HEK293 (cell line): ENCODE measurements around the gene CPN2.

Experiments
- CTCF ChIA-PET: fragments of 350-600 bp; formaldehyde crosslinking; extraction: SDS; loops from one replicate; lab custom pipeline; 2021; ENCODE audit warnings: antibody characterized with exemption; lab: Yijun Ruan, JAX
- POLR2A ChIA-PET: fragments of 300-600 bp; formaldehyde crosslinking; extraction: SDS; loops from one replicate; lab custom pipeline; 2020; ENCODE audit warnings: antibody characterized with exemption, inconsistent platforms; lab: Yijun Ruan, JAX
- H3K27ac ChIP-seq: fragments of 200-500 bp; sonication (Bioruptor generic); 2 replicates; pipeline ENCODE4 v1.5.1; 2014; ENCODE audit warnings: low read depth, low read length, control low read depth, inconsistent platforms; ENCODE audit errors: extremely low read depth
- H3K36me3 ChIP-seq, 2 experiments: fragments of 200-500 bp in 1 of 2; sonication (Bioruptor generic) in 1 of 2; 1 replicate in 1 of 2; 2 replicates in 1 of 2; pipeline ENCODE4 v1.5.1; 2014 to 2017; ENCODE audit warnings: inconsistent platforms in 2 of 2, low read length in 2 of 2; ENCODE audit not compliant: control insufficient read depth in 2 of 2, insufficient read depth in 1 of 2
- H3K4me1 ChIP-seq: fragments of 200-500 bp; sonication (Bioruptor generic); 2 replicates; pipeline ENCODE4 v1.5.1; 2014; ENCODE audit warnings: mild to moderate bottlenecking, low read length, inconsistent platforms; ENCODE audit not compliant: control insufficient read depth, insufficient read depth
- H3K4me3 ChIP-seq: 2 replicates; pipeline ENCODE4 v1.5.1; 2011; ENCODE audit warnings: low read depth, mild to moderate bottlenecking, control low read depth, low read length, moderate library complexity
- H3K9me3 ChIP-seq: fragments of 200-500 bp; sonication (Bioruptor generic); 2 replicates; pipeline ENCODE4 v1.5.1; 2014; ENCODE audit warnings: low read depth, low read length, inconsistent platforms; ENCODE audit not compliant: control insufficient read depth, insufficient read depth
- GLI4 ChIP-seq: fragments of 450-650 bp; formaldehyde crosslinking; IDR thresholded peaks from 2 replicates; pipeline ENCODE4 v1.5.1; 2016; ENCODE audit warnings: missing biosample characterization, missing genetic modification characterization
- KLF1 ChIP-seq: fragments of 450-650 bp; formaldehyde crosslinking; IDR thresholded peaks from 2 replicates; pipeline ENCODE4 v1.5.1; 2016; ENCODE audit warnings: missing biosample characterization, missing genetic modification characterization
- KLF9 ChIP-seq: fragments of 450-650 bp; formaldehyde crosslinking; IDR thresholded peaks from 2 replicates; pipeline ENCODE4 v1.5.1; 2016; ENCODE audit warnings: missing biosample characterization, missing genetic modification characterization, low read depth
- PRDM10 ChIP-seq: fragments of 450-650 bp; formaldehyde crosslinking; IDR thresholded peaks from 2 replicates; pipeline ENCODE4 v1.5.1; 2016; ENCODE audit warnings: missing biosample characterization, missing genetic modification characterization
- PRDM4 ChIP-seq: fragments of 450-650 bp; formaldehyde crosslinking; IDR thresholded peaks from 2 replicates; pipeline ENCODE4 v1.5.1; 2017; ENCODE audit warnings: missing biosample characterization, missing genetic modification characterization
- TCF7L2 ChIP-seq: IDR thresholded peaks from 2 replicates; pipeline ENCODE4 v1.6.1; 2011; ENCODE audit warnings: low read depth, mild to moderate bottlenecking, inconsistent platforms, low read length, moderate library complexity, borderline replicate concordance
- ZBTB20 ChIP-seq: fragments of 450-650 bp; formaldehyde crosslinking; IDR thresholded peaks from 2 replicates; pipeline ENCODE4 v1.5.1; 2016; ENCODE audit warnings: missing biosample characterization, missing genetic modification characterization
- ZBTB48 ChIP-seq: fragments of 450-650 bp; formaldehyde crosslinking; IDR thresholded peaks from 2 replicates; pipeline ENCODE4 v1.5.1; 2016; ENCODE audit warnings: missing biosample characterization, missing genetic modification characterization
- ZNF114 ChIP-seq: fragments of 450-650 bp; formaldehyde crosslinking; IDR thresholded peaks from 2 replicates; pipeline ENCODE4 v1.5.0; 2017; ENCODE audit warnings: missing biosample characterization, missing genetic modification characterization
- ZNF132 ChIP-seq: fragments of 450-650 bp; formaldehyde crosslinking; IDR thresholded peaks from 2 replicates; pipeline ENCODE4 v1.5.1; 2017; ENCODE audit warnings: missing biosample characterization, missing genetic modification characterization, borderline replicate concordance
- ZNF2 ChIP-seq: fragments of 450-650 bp; formaldehyde crosslinking; IDR thresholded peaks from 2 replicates; pipeline ENCODE4 v1.5.1; 2016; ENCODE audit warnings: missing biosample characterization, missing genetic modification characterization
- ZNF202 ChIP-seq: fragments of 450-650 bp; formaldehyde crosslinking; IDR thresholded peaks from 2 replicates; pipeline ENCODE4 v1.5.1; 2016; ENCODE audit warnings: missing biosample characterization, missing genetic modification characterization, borderline replicate concordance
- ZNF311 ChIP-seq: fragments of 450-650 bp; formaldehyde crosslinking; IDR thresholded peaks from 2 replicates; pipeline ENCODE4 v1.5.1; 2017; ENCODE audit warnings: missing biosample characterization, missing genetic modification characterization, borderline replicate concordance
- ZNF521 ChIP-seq: fragments of 450-650 bp; formaldehyde crosslinking; IDR thresholded peaks from 2 replicates; pipeline ENCODE4 v1.5.1; 2017; ENCODE audit warnings: missing biosample characterization, mild to moderate bottlenecking, missing genetic modification characterization
- ZNF530 ChIP-seq: fragments of 450-650 bp; formaldehyde crosslinking; IDR thresholded peaks from 2 replicates; pipeline ENCODE4 v1.5.1; 2016; ENCODE audit warnings: low read depth, missing biosample characterization, missing genetic modification characterization
- ZNF621 ChIP-seq: fragments of 450-650 bp; formaldehyde crosslinking; IDR thresholded peaks from 2 replicates; pipeline ENCODE4 v1.5.1; 2017; ENCODE audit warnings: missing biosample characterization, missing genetic modification characterization
- ZNF654 ChIP-seq: fragments of 450-650 bp; formaldehyde crosslinking; IDR thresholded peaks from 2 replicates; pipeline ENCODE4 v1.5.1; 2016; ENCODE audit warnings: low read depth, missing biosample characterization, missing genetic modification characterization
- ZNF658 ChIP-seq: fragments of 450-650 bp; formaldehyde crosslinking; IDR thresholded peaks from 2 replicates; pipeline ENCODE4; 2016; ENCODE audit warnings: missing biosample characterization, missing genetic modification characterization
- ZNF76 ChIP-seq: fragments of 450-650 bp; formaldehyde crosslinking; IDR thresholded peaks from 2 replicates; pipeline ENCODE4; 2016; ENCODE audit warnings: low read depth, missing biosample characterization, missing genetic modification characterization, borderline replicate concordance
- ZNF791 ChIP-seq: fragments of 450-650 bp; formaldehyde crosslinking; IDR thresholded peaks from 2 replicates; pipeline ENCODE4 v1.5.1; 2016; ENCODE audit warnings: missing biosample characterization, missing genetic modification characterization
- ZSCAN4 ChIP-seq: fragments of 450-650 bp; formaldehyde crosslinking; IDR thresholded peaks from 2 replicates; pipeline ENCODE4 v1.5.1; 2017; ENCODE audit warnings: missing biosample characterization, missing genetic modification characterization
- ZXDB ChIP-seq: fragments of 450-650 bp; formaldehyde crosslinking; IDR thresholded peaks from 2 replicates; pipeline ENCODE4 v1.5.1; 2016; ENCODE audit warnings: missing biosample characterization, missing genetic modification characterization
- TF ChIP-seq, protein P1 (sequence below): fragments of 450-650 bp; formaldehyde crosslinking; IDR thresholded peaks from 2 replicates; pipeline ENCODE4 v1.5.1; 2016; ENCODE audit warnings: missing biosample characterization, missing genetic modification characterization
- TF ChIP-seq, protein P2 (sequence below): fragments of 450-650 bp; formaldehyde crosslinking; IDR thresholded peaks from 2 replicates; pipeline ENCODE4 v1.5.1; 2016; ENCODE audit warnings: missing biosample characterization, missing genetic modification characterization

Gene CPN2

DNA sequence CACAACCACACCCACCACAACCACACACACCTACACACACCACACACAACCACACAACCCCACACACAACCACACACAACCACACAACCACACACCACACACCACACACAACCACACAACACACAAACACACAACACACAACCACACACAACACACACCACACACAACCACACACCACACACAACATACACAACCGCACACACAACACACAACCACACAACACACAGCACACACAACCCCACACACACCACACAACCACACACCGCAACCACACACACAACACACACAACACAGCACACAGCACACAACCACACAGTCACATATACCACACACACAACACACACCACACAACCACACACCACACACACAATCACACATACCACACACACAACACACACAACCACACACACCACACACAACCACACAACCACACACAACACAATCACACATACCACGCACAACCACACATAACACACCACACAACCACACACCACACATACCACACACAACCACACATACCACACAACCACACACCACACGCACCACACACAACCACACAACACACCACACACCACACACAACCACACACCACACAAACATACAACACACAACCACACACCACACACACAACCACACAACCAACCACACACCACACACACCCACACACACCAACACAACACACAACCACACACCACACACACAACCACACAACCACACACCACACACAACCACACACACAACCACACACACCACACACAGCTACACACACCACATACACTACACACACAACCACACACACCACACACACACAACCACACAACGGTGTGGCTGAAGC, 23.7 kb downstream of the CPN2 start:
- Histone ChIP-seq H3K4me1 (no peaks in the 10 kb centered on the region), H3K36me3 (no peaks in the 10 kb centered on the region), H3K4me3 (no peak overlapping the region), H3K27ac (no peak overlapping the region), H3K9me3 (no peaks in the 10 kb centered on the region)
- ChIA-PET POLR2A (no interaction called here), CTCF (interaction anchor here (0.6 to 1.7 kb wide), 3 partner anchors 11 to 552 kb away, joined by 3 to 10 read pairs (median 7); no protein-coding TSS in a partner anchor)
- TF ChIP-seq GLI4 (tag by site-specific recombination), result 0 out of 2 replicates have a peak, but pooled peaks have one; percentile 46
- peak; percentile 47; the same call in 1 of the 2 replicates for TF ChIP-seq ZNF311 (tag by site-specific recombination)
- TF ChIP-seq ZSCAN4 (tag by site-specific recombination), result no peak
- no peak for TF ChIP-seq ZNF530 (tag by site-specific recombination)
- TF ChIP-seq, protein P1, sequence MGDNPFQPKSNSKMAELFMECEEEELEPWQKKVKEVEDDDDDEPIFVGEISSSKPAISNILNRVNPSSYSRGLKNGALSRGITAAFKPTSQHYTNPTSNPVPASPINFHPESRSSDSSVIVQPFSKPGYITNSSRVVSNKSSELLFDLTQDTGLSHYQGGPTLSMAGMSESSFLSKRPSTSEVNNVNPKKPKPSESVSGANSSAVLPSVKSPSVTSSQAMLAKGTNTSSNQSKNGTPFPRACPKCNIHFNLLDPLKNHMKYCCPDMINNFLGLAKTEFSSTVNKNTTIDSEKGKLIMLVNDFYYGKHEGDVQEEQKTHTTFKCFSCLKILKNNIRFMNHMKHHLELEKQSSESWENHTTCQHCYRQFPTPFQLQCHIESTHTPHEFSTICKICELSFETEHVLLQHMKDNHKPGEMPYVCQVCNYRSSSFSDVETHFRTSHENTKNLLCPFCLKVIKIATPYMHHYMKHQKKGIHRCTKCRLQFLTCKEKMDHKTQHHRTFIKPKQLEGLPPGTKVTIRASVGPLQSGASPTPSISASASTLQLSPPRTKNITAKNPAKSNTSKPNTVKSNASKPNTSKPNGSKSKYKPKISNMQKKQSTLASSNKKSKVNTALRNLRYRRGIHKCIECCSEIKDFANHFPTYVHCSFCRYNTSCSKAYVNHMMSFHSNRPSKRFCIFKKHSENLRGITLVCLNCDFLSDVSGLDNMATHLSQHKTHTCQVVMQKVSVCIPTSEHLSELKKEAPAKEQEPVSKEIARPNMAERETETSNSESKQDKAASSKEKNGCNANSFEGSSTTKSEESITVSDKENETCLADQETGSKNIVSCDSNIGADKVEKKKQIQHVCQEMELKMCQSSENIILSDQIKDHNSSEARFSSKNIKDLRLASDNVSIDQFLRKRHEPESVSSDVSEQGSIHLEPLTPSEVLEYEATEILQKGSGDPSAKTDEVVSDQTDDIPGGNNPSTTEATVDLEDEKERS, result no peak
- peak; percentile 80; the same call in 1 of the 2 replicates for TF ChIP-seq ZNF658 (tag by site-specific recombination)
- no peak for TF ChIP-seq TCF7L2
- no peak for TF ChIP-seq PRDM10 (tag by site-specific recombination)
- TF ChIP-seq ZNF132 (tag by site-specific recombination), result no peak
- no peak for TF ChIP-seq ZBTB20 (tag by site-specific recombination)
- TF ChIP-seq ZNF654, result no peak
- TF ChIP-seq ZNF791 (tag by site-specific recombination), result no peak
- TF ChIP-seq ZNF2 (tag by site-specific recombination), result peak; percentile 52; the same call in 1 of the 2 replicates
- peak; percentile 29; the same call in 1 of the 2 replicates for TF ChIP-seq ZNF76 (tag by site-specific recombination)
- TF ChIP-seq KLF1 (tag by site-specific recombination), result no peak
- TF ChIP-seq ZNF521 (tag by site-specific recombination), result peak; percentile 68; the same call in 1 of the 2 replicates
- TF ChIP-seq ZBTB48 (tag by site-specific recombination), result no peak
- TF ChIP-seq PRDM4, result no peak
- no peak for TF ChIP-seq ZNF621 (tag by site-specific recombination)
- 0 out of 2 replicates have a peak, but pooled peaks have one; percentile 10 for TF ChIP-seq ZNF202 (tag by site-specific recombination)
- peak; percentile 34 for TF ChIP-seq KLF9 (tag by site-specific recombination)
- TF ChIP-seq, protein P2, sequence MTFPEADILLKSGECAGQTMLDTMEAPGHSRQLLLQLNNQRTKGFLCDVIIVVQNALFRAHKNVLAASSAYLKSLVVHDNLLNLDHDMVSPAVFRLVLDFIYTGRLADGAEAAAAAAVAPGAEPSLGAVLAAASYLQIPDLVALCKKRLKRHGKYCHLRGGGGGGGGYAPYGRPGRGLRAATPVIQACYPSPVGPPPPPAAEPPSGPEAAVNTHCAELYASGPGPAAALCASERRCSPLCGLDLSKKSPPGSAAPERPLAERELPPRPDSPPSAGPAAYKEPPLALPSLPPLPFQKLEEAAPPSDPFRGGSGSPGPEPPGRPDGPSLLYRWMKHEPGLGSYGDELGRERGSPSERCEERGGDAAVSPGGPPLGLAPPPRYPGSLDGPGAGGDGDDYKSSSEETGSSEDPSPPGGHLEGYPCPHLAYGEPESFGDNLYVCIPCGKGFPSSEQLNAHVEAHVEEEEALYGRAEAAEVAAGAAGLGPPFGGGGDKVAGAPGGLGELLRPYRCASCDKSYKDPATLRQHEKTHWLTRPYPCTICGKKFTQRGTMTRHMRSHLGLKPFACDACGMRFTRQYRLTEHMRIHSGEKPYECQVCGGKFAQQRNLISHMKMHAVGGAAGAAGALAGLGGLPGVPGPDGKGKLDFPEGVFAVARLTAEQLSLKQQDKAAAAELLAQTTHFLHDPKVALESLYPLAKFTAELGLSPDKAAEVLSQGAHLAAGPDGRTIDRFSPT (tag by site-specific recombination), result no peak
- no peak for TF ChIP-seq ZNF114
- TF ChIP-seq ZXDB (tag by site-specific recombination), result no peak
